ENCODE measurements around the gene HOXD8.

HOXD8 gene

DNA sequence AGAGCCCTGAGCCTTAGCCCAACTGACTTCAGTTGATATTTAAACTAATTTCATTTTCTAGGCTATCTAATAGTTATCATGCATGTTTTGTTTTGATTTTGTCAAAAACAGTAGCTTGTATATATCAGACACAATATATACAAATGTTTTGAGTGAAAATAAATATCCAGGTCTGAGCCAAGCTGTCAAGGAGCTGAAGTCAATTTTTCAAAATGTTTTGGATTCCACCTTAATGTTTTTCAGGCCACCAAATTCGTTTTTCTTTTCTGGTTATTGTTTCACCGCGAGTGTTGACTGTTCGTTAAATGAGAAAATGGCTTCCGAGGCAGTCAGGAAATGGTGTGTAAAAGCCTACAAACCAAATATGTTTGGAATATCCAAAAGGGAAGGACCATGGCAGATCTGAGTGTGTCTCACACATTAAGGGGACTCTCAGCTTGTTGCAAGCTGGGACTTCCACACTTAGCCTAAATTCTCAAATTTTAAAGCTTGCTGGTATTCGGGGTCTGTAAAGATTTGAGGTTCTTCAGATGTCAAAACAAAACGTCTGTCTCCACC lies 27.1 kb upstream of the HOXD8 start:
- DNase-seq (ENCODE audit: low read depth in 2 of 2) = no peak

GRCh38 chr2:176103194-176103593 lies 26.3 kb upstream of the HOXD8 start:
- DNase-seq (ENCODE audit: low read depth in 2 of 2) = no peak

- no peak for DNase-seq (ENCODE audit: low read depth in 2 of 2)
These were observed 25.7 kb upstream of the HOXD8 start for GRCh38 chr2:176103742-176104315.

DNA sequence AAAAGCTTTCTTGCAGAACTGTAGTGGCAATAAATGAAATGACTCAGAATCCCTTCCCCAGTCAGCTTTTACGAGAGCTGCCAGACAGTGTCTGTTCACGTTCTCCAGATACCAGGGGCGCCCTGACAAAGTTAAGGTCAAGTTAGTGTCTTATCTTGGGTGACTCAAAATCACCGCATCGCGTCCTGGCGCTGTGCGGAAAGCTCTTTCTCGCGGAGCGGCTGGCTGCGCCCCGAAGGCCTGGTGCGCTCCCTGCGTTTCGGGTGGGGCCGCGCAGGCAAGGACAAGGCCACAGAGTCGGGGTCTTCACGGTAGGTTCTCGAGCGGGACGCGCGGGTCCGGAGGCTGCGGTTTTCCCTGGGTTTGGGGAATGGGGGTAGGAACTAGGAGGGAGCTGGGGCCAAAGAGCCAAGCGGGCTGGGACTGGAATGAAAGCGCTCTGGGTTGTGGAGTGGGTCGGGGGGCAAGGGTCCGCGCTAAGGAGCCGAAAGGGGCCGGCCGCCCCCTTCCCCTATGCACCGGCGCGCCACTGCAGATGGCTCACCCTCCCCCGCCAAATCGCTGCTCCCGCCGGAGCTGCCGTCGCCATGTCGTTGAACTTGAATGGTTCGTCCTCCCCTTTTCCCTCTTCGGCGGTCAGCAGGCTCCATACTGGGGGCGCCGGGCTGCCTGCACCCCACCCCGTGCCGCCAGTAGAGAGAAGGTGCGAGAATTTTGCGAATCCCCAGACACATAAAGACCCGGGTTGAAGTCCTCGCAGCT lies 25.0 kb upstream of the HOXD8 start:
- no peak for DNase-seq (ENCODE audit: low read depth in 2 of 2)

DNA sequence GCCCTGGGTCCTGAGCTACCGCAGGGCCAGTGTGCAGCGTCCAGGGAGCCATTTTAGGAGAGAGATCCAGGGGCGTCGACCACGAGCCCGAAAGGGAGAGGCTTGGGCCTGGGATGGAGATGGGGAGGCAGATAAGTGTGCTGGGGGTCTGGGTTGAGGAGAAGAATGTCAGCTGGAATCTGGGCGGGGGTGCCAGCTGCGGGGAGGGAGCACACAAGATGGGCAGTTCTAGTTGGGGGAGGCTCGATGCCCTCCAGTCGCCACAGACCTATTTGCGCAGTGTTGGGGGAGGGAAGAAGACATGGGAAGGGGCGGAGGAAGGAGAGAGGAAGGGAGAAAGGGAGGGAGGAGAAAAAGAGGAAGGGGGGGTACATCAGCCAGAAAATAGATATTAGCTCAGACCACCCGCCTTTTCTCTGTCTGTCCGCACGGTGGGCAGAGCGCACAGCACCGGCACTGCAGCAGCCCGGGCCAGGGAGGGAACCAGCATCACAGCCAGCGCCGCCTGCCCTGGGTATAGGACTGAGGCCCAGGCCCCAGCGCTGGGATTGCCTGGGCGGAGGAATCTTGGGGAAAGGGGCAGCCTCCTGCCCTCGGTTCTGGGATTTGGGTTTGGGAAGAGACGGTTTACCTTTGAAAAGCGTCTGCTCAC lies 24.3 kb upstream of the HOXD8 start:
- no peak for DNase-seq (ENCODE audit: low read depth in 2 of 2)

GRCh38 chr2:176105730-176106580 lies 23.6 kb upstream of the HOXD8 start:
- DNase-seq (ENCODE audit: low read depth in 2 of 2) = no peak

GRCh38 chr2:176106581-176107539 lies 22.6 kb upstream of the HOXD8 start, which contains the start of gene HOXD11:
HOXD11 (plus strand) TSS chr2:176107280; CDS start chr2:176107356, 76 bp downstream.
- DNase-seq (ENCODE audit: low read depth in 2 of 2) = no peak

- no peak for DNase-seq (ENCODE audit: low read depth in 2 of 2)
These were observed 21.7 kb upstream of the HOXD8 start for GRCh38 chr2:176107731-176108181.

DNA sequence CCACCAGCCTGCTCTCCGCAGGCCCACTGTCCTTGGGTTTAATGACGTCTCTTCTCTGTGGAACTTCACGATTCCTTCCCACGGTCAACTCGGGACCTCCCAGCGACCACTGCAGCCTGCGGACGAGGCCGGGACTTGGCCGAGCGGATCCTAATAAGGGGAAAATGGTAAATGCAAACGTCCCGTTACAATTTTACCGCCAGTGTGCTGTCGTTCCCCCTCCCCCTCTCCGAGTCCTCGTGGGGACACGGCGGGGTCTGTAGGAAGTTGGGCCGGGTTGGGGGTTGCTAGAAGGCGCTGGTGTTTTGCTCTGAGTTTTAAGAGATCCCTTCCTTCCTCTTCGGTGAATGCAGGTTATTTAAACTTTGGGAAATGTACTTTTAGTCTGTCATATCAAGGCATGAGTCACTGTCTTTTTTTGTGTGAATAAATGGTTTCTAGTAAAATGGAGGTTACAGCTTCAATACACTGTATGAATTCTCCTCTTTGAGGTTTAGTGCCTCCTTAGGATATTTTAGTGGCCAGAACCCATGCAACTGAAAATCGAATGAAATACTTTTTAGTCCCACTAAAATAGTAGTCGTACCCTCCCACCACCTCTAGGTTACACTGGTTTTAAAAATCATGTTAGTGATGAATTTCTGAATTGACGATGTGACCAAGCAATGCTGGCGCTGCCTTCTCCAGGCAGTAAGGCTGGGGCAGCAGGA lies 20.2 kb upstream of the HOXD8 start:
- no peak for DNase-seq (ENCODE audit: low read depth in 2 of 2)

DNA sequence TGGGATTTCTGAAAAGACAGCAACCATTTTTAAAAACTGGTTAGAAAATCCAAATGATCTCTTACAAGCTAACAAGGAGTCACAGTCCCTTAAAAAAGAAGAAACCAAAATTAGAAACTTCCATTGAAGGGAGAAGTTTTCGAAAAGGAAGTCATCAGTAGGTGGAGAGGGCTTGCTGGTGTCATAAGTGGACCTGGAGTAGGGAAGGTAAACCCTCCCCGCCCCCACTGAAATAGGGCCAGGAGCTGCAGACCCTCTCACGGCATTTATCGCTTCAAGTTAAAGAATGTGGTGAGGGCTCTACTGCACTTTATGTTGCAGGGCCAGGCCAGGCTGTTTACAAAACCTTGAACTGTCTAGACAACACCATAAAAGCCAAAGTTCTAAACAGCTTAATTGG lies 19.6 kb upstream of the HOXD8 start:
- DNase-seq (ENCODE audit: low read depth in 2 of 2) = no peak

DNA sequence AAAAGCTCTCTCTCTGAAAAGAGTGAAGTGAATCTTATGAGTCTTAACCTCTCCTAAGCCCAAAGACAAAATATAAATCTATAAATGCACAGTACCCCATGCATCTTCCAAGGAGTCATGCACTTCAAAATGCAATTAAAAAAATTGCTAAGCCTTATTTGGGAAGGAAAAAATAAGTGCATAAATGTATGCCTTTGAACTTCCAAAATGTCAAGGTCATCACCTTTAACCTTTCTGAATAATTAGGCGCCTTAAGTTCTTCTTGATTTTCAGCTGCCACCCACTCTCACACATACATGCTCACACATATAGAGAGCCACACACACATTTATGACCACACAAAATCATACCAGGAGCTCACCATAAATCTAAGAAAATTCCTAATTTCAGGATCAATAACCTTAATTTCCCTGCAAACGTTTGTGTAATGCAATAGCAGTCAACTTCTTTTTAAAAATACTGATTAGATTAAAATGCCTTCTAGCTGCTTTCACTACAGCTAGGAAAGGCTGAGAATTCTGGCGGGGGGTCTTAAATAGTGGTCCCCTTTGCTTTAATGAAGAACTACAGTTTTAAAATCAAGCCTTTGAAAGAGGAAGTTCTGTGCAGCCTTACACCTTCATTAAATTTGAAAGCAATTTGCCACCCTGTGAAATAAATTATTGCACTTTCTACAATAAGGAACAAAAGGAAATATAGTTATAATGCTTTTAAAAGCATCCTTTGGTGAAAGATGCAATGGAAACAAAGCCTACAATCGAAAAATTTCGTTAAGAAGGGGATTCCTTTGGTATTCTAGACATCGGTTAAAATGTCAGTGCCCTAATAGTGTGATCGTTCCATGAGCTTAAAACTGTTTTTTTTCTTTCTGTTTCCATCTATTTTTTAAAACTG lies 18.8 kb upstream of the HOXD8 start:
- DNase-seq (ENCODE audit: low read depth in 2 of 2) = no peak

DNA sequence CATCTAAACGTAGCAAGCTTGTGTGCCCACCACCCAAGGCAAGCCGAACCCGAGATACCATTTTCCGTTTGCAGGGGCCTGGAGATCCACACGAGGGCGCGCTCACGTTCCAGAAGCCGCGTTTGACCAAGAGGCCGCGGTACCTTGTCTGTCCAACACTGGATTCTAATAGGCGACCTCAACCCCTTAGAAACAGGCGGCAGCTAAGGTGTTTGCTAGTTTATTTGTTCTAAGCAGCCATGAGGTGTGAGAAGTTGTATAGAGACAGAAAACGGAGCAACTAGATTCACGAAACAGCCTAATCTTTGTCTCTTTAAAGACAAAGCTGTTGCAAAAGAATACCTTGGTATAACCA lies 18.2 kb upstream of the HOXD8 start:
- no peak for DNase-seq (ENCODE audit: low read depth in 2 of 2)

GRCh38 chr2:176111846-176112374 lies 17.6 kb upstream of the HOXD8 start:
- no peak for DNase-seq (ENCODE audit: low read depth in 2 of 2)

DNA sequence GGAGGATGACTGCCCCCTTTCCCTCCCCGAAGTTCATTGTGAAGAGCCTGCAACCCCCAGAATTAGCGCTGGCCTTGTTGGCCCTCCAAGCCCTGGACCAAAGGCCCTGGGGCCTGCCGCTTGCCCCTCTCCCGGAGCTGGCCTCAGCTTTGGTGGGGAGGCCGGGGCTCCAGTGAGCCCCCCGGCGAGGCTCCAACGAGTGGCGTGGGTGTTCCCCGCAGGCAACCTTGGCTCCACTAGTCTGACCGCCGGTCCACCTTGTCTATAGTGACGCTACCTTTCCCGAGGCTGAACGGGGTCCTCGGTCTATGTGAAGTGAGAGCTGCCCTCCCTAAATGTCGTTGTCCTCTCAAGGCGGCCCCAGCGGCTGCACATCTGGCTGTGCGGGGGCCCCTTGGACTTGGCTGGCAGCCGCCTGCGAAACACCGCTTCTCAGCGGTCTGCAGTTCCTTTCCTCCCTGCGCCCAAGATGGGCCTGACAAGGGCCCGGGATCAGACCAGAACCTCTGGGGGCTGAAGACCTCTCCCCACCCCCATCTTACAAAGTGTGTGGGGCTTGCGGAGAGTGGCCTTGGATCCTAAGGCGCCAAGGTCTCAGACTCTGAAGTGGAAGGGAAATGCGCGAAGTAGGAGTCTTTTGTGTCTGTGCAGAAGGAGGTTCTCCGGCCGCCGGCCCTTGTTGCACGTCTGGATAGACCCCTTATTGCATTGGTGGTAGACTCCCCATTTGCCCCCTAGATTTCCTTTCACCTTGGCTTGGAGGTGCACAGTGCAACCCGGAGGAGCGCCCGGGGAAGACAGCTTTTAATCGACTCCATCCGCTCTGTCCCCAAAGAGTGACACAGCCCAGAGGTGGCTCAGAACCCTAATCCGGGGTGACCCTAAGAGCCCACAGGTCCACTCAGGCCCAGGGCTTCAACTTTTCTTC lies 16.9 kb upstream of the HOXD8 start:
- DNase-seq (ENCODE audit: low read depth in 2 of 2) = no peak

DNA sequence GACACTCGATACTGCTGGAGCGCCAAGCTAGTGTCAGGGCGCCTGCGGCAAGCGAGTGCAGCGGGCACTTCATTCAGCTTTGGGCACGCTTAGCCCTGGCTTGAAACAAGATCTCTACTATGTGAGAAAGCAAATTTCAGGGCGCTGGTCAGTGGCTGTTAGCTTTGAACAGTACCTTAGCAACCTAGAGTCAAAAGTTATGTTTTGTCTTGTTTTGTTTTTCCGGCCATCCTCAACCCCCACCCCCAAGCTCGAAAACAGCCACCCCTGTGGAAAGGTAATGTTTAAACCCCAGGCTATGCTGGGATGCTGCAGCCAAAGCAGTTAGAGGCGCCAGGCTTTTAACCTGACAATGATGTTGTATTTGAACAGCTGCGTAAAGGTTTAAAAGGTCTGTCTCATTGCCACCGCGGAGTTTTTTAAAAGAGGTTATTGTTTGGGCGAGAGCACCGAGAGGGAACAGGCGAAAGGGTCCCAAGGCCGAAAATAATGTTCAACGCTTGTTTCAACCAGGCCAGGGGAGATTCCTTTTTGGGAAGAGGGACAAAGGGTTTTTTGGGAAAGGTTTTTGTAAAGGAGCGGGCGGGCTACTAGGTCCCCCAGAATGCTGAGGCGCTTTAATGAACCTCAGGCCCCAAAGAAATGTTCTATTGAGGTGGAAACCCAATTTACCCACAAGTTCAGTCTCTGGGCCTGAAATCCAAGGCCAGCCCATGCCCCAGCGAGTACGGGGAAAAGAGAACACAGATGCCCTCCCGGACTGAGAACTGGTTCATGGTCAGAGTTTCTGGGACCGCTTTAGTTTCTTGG lies 15.2 kb upstream of the HOXD8 start:
- DNase-seq (ENCODE audit: low read depth in 2 of 2) = no peak

- no peak for DNase-seq (ENCODE audit: low read depth in 2 of 2)
These were observed 14.4 kb upstream of the HOXD8 start for GRCh38 chr2:176114930-176115625.

Measured in stimulated activated CD4-positive, alpha-beta T cell treated with anti-CD3 and anti-CD28 coated beads, Interleukin-4, amount 100 ng/mL, for 48 hours (primary cell).